ENCODE data around the gene PEA15.

The PEA15 gene

DNA sequence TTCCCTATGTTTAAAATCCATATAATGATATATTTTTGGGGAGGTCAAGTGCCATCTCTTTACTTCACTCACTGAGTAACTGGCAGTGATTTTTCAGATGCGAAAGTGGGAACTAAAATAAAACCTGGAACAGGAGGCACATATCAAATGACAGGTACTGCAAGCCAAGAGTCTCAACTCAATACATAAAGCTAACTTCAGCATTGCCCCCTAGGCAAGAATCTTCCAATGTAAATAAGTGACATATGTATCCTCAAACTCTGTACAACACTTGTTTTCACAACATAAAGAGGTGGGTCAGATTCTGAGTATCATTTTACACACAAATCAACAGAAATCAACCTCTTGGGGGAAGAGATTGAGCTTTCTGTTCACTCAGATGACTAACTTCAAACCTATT is 39.0 kb downstream of the PEA15 start:
- no peak for DNase-seq

DNA sequence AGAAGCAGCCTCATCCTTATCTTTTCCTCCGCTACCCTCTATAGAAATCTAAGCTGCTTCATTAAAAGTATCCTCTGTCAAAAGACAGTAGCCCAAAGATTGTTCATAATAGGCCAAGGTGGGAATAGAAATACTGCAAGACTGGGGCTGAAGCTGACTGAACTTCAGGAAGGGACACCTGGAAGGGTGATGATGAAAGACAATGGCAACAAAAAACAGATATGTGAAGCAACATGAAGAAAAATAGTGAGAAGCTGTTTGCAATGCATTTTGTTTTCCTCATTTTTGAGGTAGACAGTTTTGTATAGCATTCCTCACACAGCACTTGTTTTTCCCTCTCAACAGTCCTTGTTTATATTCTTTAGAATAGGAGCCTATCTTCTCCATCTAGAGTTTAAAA is 40.2 kb downstream of the PEA15 start:
- DNase-seq: no peak

DNA sequence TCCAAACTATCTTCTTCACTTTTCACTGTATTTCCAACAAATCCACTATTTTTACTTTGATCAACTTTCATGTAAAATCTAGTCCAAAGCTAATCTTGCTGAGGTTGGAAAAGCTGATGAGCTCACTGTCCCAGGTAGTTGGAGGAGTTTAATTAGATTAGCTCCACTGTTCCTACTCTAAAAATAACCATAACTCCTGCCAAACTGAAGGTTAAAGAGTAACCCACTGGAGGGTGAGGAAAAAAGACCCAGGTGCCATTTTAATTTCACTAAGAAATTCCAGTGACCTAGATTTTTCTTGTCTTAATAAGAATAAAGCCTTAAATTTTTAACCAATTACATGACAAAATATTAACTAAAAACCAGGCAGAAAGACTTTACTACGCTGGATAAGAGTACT is 41.9 kb downstream of the PEA15 start:
- DNase-seq: no peak

DNA sequence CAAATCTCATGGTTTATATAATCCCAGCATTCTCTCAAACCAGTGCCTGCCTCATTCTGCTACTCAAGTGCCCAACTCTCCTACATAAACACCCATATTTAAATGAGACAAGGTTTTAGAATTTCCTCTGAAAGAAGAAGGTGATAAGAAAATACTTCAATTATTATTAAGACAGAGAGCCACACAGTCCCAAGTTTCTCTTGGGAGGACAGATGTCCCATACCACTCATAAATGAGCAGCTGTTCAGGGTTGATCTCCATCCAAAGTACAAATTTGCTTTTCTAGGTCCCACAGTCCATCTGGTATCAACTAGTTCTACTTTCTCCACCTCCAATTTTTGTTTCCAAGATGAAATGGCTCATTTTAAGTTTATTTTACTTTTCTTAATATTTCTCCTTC is 45.8 kb downstream of the PEA15 start:
- no peak for DNase-seq

DNA sequence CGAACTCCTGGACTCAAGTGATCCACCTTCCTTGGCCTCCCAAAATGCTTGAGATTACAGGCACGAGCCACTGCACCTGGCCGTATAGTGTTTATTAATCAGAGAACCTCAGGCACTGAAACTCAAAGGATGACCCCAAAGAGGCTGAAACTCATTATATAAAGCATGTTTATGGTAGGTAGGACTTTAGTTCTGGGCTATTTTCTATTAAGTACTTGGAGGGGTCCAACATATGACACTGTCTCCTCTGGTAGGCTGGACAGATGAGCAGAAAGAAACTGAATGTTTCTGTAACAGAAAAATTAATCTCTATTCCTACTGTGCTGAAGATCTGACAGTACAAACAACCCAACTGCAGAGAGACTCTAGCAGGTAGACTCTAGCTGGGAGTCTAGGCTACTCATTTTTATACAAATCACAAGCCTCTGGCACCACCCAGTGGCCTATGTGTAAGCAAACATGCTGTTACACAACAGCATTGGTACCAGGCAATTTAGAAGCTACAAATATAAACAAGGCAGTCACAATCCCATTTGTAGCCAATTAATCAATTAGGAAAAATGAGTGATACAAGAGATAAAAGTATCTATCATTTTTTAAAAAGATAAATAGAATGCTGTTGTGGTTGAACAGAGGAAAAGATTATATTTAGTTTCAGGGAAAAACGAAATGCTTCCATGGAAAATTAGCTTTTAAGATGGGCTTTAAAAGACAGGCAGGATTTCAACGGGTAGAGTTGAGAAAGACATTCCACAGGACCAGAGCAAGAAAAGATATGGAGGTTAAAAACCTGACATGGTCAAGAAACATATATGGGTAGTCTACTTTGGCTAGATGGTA is 46.7 kb downstream of the PEA15 start:
- DNase-seq: peak; percentile 61

DNA sequence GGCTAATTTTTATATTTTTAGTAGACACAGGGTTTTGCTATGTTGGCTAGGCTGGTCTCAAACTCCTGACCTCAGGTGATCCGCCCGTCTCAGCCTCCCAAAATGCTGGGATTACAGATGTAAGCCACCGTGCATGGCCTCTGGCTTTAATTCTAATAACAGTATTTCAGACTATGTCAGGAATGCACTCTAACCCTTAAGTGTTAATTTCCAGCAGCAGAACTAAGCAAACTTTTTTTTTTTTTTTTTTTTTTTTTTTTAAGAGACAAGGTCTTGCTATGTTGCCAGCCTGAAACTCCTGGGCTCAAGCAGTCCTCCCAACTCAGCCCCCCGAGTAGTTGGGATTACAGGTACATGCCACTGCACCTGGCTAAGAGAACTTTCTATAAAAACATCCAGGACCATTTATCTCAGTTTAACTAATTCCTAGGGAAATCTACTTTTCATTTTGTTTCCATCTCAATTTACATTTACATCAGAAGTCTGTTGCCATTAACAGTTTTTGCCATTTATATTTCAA is 50.7 kb downstream of the PEA15 start:
- no peak for DNase-seq

DNA sequence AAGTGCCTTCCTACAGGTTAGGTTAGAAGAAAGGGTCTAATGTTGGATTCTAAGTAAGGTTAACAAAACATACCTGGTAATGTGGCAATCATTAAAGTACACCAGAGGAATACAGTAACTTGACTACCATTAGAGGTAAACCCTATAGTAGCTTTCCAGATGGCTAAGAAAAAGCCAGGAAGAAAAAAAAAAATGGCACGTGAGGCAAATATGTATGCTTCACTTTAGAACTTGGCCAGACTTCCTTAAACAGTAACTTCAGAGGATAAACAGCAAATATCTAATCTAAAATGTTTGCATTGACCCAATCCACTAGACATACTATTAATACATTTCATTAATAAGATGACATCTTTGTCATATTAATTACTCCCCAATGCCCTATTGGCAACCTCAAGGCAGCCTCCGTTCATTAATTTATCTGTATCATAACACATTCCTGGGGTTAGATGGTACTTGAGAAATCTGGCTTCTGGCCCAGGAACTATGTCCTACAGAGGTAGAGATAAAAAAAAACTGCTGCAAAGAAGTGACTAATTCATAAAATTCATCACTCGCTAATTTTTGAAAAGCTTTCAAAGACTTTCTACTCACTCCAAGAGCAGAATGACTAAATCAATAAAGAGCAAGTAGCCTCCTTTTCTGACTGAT is 51.3 kb downstream of the PEA15 start:
- no peak for DNase-seq

DNA sequence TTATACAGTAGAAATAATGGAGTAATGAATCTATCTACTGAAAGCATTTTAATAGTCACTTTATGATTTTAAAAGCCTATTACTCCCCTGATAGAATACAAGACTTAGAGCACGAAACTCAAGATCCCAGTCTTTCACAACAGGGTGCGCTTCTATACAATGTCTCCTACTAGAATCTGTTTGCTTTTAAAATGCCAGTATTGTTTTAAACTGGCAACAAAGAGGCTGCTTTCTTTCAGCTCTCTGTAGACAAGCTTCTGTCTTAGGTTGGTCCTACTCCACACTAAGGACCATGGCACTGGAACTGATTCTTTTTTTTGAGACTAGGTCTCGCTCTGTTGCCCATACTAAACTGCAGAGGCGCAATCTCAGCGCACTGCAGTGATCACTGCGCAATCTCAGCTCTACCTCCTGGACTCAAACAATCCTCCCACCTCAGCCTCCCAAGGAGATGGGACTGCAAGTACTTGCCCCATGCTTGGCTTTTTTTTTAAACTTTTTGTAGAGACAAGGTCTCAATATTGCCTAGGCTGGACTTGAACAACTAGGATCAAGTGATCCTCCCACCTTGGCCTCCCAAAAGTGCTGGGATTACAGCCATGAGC is 52.3 kb downstream of the PEA15 start:
- no peak for DNase-seq

DNA sequence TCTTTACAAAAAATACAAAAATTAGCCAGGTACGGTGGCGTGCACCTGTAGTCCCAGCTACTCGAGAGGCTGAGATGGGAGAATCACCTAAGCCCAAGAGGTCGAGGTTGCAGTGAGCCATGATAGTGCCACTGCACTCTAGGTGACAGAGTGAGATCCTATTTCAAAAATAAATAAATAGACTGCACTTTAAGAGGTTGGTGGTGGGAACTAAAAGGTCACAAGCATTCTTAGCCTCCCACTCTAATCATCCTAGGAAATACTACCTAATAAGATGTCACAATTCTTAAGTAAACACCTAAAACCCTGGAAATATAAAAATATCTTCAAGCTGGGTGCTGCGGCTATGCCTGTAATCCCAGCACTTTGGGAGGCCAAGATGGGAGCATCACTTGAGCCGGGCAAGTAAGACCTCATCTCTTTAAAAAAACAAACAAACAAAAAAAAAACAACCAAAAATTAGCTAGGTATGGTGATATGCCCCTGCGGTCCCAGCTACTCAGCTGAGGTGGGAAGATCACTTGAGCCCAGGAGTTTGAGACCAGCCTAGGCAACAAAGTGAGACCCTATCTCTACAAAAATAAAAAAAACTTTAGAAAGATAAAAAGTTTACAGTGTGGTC is 53.1 kb downstream of the PEA15 start:
- DNase-seq: no peak

DNA sequence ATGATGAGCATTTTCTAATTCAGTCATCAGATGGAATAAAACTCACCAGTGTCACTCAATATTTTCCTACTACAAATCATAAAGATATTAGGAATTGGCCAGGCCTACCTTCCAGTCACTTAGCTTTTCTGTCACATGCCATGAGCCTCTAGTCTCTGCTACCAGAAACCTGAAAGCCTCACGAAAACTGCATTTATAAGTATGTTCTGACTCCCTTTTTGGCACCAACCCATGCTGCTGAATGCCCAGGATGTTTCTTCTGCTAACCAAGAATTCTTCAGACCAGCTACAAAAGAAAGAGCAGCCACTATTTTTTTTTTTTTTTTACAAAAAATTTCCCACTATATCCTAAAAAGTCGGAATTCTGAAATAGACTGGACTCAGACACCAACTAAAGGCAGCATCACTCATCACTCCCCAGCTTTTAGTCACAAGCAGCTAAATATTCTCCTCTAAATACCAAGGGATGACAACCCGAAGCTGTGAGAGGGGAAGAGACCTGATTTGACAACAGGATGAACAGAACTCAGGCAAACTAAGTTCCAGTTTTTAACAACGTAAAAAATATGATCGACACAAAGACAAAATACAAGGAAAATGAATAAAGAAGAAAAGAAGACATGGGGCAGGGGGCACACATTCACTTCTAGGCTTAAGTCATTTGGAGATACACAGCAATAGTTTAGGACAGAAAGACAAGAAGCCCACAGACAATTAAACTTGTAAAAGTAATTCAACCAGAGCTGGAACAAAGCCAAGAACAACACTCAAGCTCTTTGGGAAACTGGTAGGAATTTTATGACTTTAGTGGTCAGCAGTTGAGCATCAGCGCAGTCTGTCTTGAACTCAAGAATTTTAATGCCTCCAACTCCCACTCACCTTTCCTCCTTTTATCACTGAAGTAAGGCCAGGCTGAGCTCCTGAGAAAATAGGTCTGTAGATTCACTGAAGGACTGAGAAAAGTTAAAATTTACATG is 55.5 kb downstream of the PEA15 start:
- no peak for DNase-seq

DNA sequence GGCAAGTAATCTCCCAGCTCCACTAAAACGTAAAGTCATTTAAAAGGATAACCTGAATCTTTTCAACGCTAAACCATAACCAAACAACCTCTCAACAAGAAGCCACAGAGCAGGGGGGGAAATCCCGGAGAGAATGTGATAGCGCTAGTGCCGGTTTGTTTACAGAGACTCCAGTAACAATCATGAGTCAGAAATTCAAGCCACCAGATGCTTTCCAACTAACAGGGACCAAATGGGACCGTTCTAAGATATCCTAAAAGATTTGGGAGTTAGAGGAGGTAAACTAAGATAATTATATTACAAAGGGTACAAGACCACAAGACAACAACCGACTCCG is 56.3 kb downstream of the PEA15 start:
- no peak for DNase-seq

DNA sequence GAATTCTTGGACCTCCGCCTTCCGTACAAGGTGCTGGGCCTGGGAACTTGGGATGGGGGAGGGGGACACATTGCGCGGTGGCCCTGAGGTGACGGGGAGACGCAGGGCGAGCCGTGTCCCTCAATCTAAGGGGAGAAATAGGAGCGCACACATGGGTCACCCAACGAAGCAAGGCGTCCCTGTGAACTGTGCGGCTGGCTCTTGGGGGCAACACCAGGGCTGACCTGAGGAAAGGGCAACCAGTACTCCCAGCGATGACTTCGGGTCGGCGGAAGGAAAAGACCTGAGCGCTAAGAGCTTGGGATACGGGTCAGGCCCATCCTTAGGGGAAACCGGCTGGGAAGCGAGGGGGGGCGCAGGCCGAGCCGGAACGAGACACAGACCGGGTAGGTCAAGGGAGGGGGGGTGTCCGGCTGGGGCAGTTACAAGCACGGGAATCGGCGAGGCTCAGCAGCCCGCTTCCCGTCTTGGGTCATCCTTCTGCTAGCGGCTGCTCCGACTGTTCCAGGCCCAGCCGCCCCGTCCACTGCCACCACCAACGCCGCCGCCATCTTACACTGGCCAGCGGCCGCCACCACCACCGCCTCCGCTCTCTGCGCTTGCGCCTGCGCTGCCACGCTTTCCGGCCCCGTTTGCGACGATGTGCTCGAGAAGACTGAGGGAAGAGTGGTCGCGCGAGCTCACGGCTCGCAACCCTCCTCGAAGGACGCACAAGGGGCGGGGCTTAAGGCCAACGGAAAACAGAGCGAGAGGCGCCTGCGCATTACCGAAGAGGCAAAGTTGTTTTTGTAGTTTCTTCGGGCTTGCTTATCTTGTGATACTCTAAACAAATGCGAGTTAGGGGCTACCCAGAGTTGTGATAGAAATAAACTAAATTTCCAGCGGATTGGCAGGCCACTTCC is 57.0 kb downstream of the PEA15 start, which contains the start of gene DCAF8:
DCAF8 (minus strand) TSS at position 657 of the 902 bp plus-strand sequence. CDS start 18,541 bp downstream, outside the sequence.
- peak; percentile 97 for DNase-seq

DNA sequence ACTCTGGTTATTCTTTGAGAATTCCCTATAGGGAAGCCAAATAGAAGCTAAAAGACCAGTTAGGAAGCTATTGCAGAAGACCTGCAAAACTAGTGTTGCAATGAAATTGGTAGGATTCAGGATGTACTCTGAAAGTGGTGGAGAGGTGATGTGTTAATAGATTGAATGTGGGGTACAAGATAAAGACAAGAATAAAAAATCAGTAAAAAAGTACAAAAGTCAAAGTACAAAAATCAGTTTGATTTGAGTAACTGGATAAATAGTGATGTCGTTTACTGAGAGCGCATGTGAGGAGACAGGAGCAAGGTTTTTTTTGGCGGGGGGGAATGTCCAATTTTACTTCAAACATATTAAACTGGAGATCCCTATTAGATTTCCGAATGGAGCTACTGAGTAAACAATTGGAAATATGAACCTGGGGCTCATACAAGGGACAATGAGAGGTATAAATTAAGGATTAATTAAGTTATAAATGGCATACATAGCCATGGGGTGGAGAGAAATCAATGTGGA is 59.7 kb downstream of the PEA15 start:
- DNase-seq: no peak

Measured in right forelimb (tissue), 1 donor.